ENCODE results near the gene KRT26.

KRT26 gene

DNA sequence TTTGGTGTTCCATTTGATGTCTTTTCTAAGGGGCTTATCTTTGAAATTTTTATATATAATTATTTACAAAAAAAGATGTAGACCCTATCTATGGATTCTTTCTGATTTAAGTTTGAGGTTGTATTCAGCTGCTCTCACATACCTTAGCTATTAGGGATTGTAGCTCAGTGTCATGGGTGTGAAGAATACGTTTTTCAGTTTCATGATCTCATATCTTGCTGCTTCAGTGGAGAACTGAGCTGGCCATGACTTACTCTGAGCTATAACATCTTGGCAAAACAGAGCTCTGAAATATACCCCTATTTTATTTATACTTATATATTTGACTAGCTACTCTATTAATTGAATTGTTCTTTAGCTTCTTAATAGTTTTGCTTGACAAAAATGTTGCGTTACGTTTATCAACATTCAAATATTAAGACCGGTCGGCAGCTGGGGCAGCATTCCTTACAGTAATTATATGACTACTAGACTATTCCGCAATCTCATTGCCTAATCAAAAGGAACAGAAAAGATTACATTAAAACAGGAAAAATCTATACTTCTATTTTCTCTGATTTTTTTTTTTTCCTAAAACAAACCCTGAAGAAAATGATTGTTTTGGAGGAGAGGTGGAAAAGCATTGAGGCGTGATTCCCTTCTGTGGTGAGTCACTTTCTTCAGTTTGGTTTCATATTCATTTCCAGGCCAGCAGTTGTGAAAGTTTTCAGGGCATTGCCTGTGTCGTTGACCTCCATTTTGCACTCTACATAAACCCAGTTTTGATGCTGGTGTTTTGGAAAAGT is 44.4 kb downstream of the KRT26 start:
- DNase-seq (ENCODE audit: low read depth) = no peak

DNA sequence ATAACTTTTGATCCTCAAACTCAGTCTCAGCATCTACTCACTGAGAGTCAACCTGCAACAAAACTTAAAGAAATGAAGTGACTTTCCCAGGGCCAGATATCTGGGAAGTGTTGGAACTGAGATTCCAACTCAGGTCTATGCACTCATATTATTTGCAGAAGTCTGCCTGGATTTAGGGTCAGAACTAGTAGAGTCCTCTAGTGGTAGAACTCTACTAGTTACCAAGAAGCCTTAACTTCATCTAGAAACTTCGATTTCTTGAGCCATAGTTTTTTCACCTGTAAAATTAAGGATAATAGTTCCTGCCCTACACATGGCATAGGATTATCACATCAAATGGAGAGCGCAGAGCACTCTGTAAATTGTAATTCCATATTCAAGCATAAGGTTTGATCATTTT is 45.1 kb downstream of the KRT26 start:
- DNase-seq (ENCODE audit: low read depth) = no peak

DNA sequence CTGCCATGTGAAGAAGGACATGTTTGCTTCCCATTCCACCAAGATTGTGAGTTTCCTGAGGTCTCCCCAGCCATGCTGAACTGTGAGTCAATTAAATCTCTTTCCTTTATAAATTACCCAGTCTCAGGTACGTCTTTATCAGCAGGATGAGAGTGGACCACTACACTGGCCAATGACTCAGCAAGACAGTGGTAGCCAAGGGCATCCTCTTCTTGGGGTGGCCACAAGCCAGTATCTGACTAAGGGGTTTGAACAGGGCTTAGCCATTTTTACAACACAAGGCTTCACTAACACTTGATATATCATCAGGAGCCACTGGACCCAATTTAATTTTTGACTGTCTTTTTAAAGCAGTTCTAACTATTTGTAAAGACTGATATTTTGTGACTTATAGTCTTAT is 47.3 kb downstream of the KRT26 start:
- DNase-seq (ENCODE audit: low read depth) = no peak

DNA sequence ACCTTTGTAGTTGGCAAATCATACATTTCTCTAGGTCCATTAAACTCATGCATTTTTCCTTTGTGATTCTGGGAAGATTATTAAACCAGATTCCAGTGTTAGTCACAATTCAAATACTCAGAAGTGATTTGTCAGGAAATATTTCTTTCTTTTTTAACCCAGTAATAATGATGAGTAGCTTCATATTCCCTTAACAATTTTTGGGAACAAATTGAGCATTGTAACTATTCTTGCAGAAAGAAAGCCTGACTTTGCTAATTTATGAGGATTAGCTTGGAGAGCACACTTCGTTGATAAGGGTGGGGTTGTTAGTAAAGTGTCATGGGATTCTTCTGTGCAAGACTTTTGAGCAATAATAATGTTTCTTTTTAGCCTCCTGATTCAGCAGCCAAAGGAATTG is 49.8 kb downstream of the KRT26 start:
- no peak for DNase-seq (ENCODE audit: low read depth)

DNA sequence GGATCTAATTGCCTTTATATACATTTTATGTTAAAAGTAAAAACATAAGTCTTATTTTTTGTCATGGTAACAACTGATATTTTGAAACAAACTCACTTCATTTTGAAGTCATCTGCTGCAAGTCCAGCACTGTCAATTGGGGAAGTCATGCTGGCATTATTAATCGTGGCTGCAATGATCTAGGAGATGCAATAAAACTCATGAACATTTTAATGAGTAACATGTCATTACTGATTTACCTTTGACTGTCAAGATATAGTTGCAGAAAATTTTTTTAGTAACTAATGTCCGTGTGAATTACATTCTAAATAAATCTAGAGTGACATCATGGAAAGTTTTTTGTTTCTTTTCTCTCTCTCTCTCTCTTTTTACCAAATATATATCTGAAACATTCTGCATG is 51.1 kb downstream of the KRT26 start:
- DNase-seq (ENCODE audit: low read depth) = no peak

DNA sequence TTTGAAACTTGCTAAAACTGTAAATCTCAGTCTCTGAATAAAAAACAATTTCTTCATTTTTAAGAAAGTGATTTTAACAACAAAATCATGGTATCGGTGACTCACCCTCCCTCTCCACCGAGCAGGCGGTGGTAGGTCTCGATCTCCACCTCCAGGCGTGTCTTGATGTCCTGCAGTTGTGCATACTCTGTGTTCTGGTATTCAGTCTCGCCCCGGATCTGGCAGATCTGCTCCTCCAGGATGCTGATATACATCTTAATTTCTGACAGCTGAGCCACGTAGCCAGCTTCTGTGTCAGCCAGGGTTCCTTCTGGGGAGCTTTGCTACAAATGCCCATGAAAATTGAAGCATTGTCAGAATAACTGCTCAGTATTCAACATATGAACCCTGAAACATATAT is 53.1 kb downstream of the KRT26 start:
- no peak for DNase-seq (ENCODE audit: low read depth)

DNA sequence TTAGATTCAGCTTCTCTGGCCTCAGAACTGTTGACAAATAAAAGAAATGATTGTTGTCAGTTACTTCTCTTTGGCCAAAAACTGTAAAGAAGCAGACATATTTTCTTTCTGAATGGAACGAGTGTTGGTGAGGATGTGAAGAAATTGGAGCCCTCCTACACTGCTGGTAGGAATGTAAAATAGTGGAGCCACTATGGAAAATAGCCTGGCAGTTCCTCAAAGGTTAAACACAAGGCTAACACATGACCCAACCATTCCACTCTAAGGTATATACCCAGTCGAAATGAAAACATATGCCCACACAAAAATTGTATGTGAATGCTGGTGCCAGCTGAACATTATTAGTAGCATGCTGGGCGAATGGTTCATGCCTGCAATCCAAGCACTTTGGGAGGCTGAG is 54.2 kb downstream of the KRT26 start:
- DNase-seq (ENCODE audit: low read depth) = no peak
